Epidermal melanocyte (primary cell): ENCODE results near the gene IFT122.
A peak's percentile ranks its signal among the peaks of the same experiment; 100 is the strongest.

ENCODE experiments used
- DNase-seq: peaks from one replicate; pipeline ENCODE4 v3.0.0; 2011; ENCODE audit warnings: low spot score; ENCODE audit not compliant: insufficient read length

IFT122 gene

GRCh38 chr3:129415830-129416229 lies 24.2 kb upstream of the IFT122 start:
- DNase-seq = no peak

DNA sequence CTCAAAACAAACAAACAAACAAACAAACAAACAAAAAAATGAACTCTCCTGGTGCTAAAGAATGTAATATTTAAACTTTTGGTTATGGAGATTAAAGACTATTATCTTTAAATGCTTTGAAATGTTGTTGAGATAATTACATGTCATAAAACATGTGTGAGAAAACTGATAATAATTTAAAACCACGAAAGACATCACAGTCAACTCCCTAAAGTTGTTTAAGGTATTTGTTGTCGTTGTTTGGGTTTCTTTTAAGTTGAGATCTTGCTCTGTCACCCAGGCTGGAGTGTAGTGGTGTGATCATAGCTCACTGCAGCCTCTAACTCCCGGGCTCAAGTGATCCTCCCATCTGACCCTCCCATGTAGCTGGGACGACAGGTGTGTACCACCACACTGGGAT lies 23.6 kb upstream of the IFT122 start:
- DNase-seq = no peak

DNA sequence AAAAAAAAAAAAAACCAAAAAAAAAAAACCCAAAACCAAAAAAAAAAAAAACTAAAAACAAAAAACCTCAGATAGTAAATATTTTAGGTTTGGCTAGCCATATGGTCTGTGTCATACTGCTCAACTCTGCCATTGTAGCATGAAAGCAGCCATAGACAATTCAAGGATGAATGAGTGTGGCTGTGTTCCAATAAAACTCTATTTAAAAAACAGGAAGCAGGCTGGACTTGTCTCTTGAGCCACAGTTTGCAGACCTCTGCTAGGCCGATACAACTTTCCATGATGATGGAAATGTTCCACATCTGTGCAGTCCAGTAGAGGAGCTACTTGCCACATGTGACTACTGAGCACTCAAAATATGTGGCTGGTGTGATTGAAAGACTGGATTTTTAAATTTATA lies 22.7 kb upstream of the IFT122 start:
- no peak for DNase-seq

DNA sequence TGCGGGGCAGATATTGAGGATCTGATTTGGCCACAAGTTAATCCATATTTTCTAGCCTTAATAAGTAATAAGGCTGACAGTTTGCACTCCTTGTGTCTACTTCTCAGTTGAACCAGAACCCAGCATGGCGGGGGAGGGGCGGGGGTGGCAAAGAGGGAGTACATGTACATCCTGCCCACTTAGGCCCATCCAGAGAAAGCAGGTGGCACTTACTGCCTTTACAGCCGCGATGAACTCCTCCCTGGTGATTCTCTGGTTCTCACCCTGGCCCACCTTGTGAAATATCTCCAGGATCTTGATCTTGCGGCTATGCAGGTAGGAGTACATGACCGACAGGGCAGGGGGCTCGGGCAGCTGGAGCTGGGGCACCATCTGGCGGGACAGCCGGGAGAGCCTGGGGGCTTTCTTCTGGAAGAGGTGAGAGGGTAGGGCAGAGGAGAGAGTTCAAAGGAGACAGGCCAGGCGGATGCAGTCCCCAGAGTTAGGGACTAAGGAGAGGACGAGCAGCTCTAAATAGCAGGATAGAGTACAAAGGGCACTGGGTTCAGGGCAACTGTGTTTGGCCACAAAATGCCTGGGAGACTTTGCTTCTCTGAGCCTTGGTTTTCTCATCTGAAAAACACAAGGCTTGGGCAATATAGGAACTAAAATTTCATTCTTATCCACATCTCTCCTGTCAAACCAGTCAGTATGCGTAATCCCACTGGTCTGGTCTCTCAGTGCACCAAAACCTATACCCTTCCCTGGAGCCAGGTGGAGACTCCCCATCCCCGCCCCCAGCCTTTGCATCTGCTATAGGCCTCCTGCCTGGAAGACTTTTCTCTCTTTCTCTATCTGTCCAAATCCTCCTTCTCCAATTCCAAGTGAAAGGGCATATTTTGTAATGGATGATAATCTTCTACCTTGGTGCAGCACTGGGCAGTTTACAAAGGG lies 21.7 kb upstream of the IFT122 start:
- DNase-seq = no peak

DNA sequence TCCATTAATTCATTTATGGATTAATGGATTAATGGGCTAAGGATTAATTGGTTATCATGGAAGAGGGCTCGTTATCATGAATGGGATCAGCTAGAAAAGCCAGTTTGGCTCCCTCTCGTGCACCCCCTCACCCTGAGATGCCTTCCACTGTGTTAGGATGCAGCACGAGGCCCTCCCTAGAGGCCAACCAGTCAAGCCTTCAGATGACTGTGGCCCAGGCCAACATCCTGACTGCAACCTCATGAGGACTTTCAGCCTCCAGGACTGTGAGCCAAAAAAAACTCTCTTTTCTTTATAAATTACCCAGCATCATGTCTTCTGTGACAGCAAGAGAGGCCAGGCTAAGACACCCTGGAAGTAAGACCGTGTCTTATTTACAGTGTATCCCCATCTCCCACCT lies 20.5 kb upstream of the IFT122 start:
- DNase-seq = no peak

DNA sequence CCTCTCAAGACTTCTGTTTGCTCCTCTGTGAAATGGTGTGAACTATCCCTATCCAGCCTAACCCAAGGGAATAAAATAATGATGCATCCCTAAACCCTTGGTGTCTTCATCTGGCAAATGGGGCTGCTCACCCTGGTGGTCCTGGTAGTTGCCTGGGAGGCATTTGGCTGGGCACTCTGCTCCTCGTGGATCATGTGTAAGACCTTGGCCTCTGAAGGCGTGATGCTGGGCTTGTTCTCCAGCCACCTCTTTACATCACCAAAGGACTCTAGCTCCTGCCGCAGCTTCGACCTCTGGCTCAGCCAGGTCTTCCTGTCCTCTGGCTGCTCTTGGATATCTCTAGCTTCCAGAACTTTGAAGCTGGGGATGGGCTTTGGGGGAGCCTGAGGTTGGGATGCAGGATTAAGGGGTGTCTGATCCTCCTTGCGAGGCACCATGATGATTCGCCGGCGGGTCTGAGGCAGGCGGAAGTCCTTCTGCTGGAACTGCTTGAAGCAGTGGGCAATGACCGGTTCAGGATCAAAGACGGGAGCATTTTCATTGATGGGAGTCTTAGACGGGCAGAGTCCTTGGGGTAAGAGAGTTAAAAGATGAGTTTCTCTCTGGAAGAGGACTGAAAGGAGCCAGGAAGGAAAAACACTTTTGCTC lies 18.7 kb upstream of the IFT122 start:
- no peak for DNase-seq

- no peak for DNase-seq
Measured at GRCh38 chr3:129421988-129422745, 17.9 kb upstream of the IFT122 start.

- DNase-seq = no peak
Measured at GRCh38 chr3:129422897-129423296, 17.1 kb upstream of the IFT122 start.

DNA sequence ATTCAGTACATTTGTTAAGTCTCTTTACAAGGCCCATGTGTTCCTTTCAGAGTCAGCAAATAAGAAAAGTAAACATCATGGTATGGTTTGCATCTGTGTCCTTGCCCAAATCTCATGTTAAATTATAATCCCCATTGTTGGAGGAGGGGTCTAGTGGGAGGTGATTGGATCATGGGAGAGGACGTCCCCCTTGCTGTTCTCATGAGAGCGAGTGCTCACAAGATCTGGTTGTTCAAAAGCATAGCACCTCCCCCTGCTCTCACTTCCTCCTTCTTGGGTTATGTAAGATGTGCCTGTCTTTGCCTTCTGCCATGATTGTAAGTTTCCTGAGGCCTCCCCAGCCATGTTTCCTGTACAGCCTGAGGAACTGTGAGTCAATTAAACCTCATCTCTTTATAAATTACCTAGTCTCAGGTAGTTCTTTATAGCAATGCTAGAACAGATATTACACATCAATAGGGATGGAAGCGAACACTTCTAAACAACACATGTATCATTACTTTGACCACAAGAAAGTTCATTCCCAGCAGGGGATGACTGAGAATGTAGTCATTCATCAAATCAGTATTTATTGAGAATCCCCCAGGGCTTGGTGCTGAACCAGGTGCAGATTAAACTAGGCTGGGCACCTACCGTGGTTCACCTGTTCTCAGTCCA lies 15.7 kb upstream of the IFT122 start:
- DNase-seq = no peak

DNA sequence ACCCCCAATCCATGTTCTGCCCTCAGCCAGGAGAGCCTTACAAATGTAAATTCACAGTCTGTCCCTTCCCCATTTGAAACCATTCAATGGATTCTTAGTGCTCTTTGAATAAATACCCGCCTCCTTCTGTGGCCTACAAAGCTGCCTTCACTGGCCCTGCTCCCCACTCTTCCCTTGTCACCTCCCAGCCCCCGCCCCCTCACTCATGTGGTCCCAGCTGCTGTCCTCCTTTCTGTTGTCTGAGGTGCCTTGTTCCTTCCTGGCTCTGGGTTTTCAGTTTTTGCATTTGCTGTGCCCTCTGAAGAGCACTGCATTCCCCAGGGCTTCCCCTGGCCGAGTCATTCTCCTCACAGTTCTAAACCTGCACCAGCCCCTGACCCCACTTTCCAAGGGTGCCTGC lies 14.8 kb upstream of the IFT122 start:
- no peak for DNase-seq

DNA sequence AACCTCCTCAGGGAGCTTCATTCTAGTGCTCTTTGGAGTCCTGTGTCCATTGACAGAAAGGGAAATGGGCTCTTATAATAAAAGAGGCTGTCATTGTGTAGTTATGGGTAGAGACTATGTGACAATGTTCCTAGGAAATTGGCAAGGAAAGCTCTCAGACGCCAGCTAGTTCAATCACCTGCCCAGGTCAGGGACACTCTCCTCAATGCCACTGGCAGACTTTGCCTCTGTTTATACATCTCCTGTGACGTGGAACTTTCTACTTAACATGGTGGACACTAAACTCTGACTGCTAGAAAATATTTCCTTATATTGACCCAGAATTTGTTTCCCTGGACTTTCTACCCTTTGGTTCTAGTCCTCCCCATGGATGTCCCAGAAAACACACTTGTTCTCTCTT lies 14.4 kb upstream of the IFT122 start:
- no peak for DNase-seq

GRCh38 chr3:129428007-129428375 lies 12.0 kb upstream of the IFT122 start:
- no peak for DNase-seq

DNA sequence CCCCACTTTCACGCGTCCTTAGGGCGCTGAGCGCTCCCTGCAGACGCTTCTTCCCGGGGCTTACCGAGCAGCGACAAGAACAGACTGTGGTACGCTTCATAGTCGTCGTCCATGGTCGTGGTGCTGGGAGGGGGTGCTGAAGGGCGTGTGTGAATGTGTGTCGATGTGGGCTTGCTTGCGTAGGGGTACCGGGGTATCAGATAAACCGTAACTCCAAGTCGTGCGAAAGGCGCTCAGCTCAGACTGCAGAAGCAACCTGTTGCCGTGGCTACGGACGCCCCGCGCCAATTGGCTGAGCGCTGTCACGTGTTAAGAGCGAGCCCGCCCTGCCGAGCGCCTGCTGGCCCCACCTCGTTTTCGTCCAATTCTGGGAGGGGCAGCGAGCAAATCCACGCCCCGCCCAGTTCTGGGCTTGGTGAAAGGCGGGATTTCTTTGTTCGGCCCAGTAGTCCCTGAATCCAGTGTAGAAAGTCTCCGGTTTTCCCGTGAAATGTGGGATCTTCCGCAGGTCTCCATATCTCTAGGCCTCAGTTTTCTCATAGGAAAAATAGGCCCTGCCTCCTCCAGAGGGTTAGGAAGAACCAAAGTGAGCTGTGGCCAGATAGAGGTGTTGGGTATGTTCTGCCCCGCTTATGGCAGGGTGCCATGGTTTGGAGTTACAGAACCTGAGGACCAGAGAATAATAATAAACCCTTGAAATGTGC lies 11.5 kb upstream of the IFT122 start, which contains the start of gene EFCAB12:
Gene EFCAB12, minus strand, starts transcription at position 261 of the 704 bp plus-strand sequence. Its CDS starts 148 bp downstream, at position 113.
- peak; percentile 82 for DNase-seq

GRCh38 chr3:129429080-129429451 lies 11.0 kb upstream of the IFT122 start:
- DNase-seq = no peak

DNA sequence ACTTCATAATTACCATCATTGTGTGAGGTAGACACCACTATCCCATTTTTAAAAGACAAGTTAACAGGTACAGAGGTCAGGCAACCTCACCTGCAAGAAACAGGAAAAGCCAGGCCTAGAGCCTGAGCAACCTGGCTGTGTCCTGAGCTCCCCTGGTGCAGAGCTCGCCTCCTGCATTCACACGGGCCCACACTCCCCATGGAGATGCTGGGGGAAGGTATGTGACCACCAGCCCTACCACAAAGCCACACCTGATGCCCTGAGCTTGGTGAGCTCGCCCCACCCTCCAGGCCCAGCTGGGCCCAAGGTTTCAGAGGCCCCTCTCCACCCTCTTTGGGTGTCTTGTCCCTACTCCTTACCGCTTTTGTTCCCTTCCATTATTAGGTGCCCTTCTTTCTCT lies 10.4 kb upstream of the IFT122 start:
- no peak for DNase-seq

DNA sequence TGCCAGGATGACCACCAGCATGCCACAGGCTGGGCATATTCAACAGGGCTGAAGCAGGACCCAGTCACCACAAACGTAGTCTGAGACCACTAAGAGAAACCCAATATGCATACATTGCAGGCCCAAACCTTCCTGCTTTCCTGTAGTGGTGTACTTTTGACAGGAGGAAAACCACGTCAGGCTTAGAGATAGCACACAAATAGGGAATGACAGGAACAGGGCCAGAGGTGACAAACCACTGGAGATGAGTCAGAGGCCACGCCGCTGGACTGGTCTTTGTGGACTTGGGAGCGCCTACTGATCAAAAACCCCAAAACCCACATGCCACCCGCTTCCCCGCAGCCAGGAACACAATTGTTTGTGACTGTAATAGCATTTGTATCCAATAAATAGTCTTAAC lies 8.0 kb upstream of the IFT122 start:
- DNase-seq = no peak

DNA sequence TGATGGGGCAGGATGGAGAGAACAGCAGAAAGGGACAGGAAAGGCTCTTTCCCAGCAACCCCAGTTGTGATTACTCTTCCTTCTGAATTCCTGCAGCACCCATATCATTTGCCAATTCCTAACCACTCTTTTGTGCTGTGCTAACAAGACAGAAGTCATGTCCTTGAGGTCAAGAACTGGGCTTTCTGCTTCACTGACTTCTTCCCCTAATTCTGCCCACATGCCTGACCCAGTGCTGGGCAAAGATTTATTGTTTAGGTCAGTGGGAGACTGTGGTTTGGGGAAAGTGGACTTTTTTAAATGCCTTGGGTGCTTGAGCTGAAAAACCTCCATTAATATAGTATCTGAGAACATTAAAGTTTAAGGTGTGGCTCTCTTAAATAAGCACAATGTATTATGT lies 7.4 kb upstream of the IFT122 start:
- DNase-seq = no peak

DNA sequence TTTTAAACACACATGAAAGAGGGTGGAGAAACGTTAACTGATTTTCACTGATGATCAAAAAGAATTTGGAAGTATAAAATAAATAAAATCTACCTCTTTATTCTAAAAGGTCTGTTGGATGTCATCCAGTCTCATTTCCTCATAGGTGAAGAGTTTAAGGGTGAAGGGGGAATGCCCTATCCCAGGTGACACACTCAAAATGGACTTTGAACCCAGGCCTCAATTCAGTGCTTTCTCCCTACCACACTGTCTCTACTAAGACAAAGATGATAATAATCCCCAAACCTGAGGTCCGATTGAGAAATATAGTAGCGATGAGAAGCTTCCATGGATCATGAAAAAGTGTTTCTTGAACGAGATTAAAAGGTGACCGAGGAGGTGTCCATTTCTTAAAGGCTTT lies 6.5 kb upstream of the IFT122 start:
- no peak for DNase-seq

DNA sequence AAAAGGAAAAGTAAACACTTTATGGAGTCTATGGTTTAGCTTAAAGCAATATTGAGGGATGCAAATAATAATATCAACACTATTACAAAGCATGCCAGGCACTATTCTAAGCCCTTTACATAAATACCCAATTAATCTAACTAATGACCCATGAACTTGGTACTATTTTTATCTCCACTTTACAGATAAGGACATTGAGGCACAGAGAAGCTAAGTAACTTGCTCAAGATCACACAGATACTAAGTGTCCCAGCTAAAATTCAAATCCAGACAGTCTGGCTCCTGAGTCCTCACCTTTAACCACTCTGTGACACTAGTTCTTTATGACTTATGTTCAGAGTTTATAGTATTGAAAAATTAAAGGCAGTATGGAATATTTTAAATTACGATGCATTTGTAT lies 5.9 kb upstream of the IFT122 start:
- DNase-seq = no peak

- no peak for DNase-seq
Measured at GRCh38 chr3:129435367-129435766, 4.7 kb upstream of the IFT122 start.

DNA sequence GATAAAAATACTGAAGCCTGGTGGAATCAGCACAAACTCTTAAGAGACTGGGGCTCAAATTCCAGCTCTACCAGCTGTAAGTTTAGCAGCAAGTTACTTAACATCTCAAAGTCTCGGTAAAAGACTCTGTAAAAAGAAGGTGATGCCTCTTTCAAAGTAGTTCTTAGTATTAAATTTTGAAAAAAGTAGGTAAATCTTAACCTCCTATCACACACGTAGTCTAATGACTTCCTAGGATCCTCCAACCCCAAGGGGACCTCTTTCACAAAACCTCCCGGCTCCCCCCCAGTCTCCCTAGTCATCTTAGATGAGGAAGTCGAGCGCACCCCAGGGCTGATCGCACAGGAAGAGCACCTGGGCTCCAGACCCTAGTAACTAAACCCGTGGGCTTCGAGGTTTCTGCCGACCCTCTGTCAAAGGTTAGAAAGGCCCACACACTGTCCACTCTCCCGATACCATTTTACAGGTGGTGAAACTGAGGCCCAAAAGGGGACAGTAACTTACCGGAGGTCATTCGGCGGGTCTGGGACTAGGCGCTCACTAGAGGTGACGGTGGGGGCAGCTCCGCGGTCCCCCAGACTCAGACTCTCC lies 703 bp upstream of the IFT122 start:
- no peak for DNase-seq
